ENCODE measurements around the gene VWF.

DNA sequence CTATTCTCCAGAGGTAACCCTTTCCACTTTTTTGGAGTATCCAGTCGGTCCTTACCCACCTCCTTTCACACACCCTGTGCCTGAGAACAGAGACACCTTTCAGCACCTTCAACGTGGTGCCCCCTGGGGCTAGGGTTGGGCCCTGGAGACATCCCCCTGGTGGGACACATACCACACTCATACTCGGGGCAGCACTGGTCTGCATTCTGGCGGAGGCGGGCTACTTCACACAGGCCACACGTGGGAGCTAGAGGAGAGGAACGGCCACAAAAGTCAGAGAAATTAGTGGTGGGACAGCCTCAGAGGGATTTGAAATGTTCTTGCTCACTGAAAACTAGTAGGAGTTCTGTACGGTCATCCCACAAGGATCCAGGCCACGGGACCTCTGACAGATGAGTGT lies 139.6 kb downstream of the VWF start:
- TF ChIP-seq CTCF (IDR thresholded peaks at IDR 0.05) = no peak
- TF ChIP-seq POLR2A (IDR thresholded peaks at IDR 0.05) = no peak
